Naive thymus-derived CD4-positive, alpha-beta T cell (primary cell): ENCODE data around the gene PHF8. TPM values are rescaled to one million over a fixed set of nuclear protein-coding genes. Genes with fewer than 3 reads are reported as not detected.

Experiments
- ATAC-seq: fragments of 150-1000 bp; cut with Tn5 transposase; 2 replicates; pipeline ENCODE4 v1.10.0; 2021; ENCODE audit warnings: mild to moderate bottlenecking, moderate library complexity
- CTCF ChIA-PET: fragments of 350-600 bp; sonication (Branson Sonifier 250); formaldehyde crosslinking; loops from one replicate; lab custom pipeline; 2021; ENCODE audit warnings: antibody characterized with exemption; lab: Charles Lee
- POLR2A ChIA-PET: fragments of 350-600 bp; sonication (Branson Sonifier 250); formaldehyde crosslinking; loops from one replicate; lab custom pipeline; 2021; ENCODE audit warnings: antibody characterized with exemption, inconsistent platforms; lab: Charles Lee
- DNase-seq, 9 donors: peaks; one replicate each; pipeline versions ENCODE4 v3.0.0 to v3.0.0-alpha.2; 2020 to 2022; ENCODE audit warnings: mixed read lengths in 1 of 9
- H3K27ac ChIP-seq: one replicate; pipeline ENCODE4 v1.7.0; 2013; ENCODE audit warnings: mild to moderate bottlenecking, low read depth, low read length, moderate library complexity
- H3K27me3 ChIP-seq, 2 donors: one replicate each; pipeline ENCODE4 v1.7.0; 2013; ENCODE audit warnings: low read length in 2 of 2, mild to moderate bottlenecking in 2 of 2, moderate library complexity in 2 of 2; ENCODE audit not compliant: control insufficient read depth in 2 of 2, insufficient read depth in 2 of 2
- H3K36me3 ChIP-seq, 3 experiments: 1 replicate in 2 of 3; 2 replicates in 1 of 3; pipeline ENCODE4 v1.7.0; 2013; ENCODE audit warnings: low read length in 3 of 3, mild to moderate bottlenecking in 3 of 3, moderate library complexity in 1 of 3; ENCODE audit not compliant: insufficient read depth in 3 of 3, control insufficient read depth in 2 of 3
- H3K4me1 ChIP-seq, 2 donors: one replicate each; pipeline ENCODE4 v1.7.0; 2013; ENCODE audit warnings: low read length in 2 of 2, mild to moderate bottlenecking in 2 of 2, moderate library complexity in 1 of 2; ENCODE audit not compliant: control insufficient read depth in 2 of 2, insufficient read depth in 2 of 2
- H3K4me3 ChIP-seq: 2 replicates; pipeline ENCODE4 v1.7.0; 2013; ENCODE audit warnings: mild to moderate bottlenecking, low read length
- H3K9me3 ChIP-seq, 3 experiments: 1 replicate in 2 of 3; 2 replicates in 1 of 3; pipeline ENCODE4 v1.7.0; 2013; ENCODE audit warnings: low read length in 3 of 3; ENCODE audit not compliant: control insufficient read depth in 2 of 3
- H3K27ac Mint-ChIP-seq, 9 donors: one replicate each; pipeline ENCODE4 v1.8.0; 2020 to 2022; ENCODE audit warnings: mixed read lengths in 9 of 9, mild to moderate bottlenecking in 8 of 9, moderate library complexity in 5 of 9, inconsistent platforms in 2 of 9
- H3K27me3 Mint-ChIP-seq, 5 donors: one replicate each; pipeline ENCODE4 v1.8.0; 2021 to 2022; ENCODE audit warnings: mixed read lengths in 5 of 5, mild to moderate bottlenecking in 1 of 5
- H3K36me3 Mint-ChIP-seq, 5 donors: one replicate each; pipeline ENCODE4 v1.8.0; 2020 to 2022; ENCODE audit warnings: mixed read lengths in 5 of 5, mild to moderate bottlenecking in 3 of 5, inconsistent platforms in 1 of 5
- H3K4me1 Mint-ChIP-seq, 7 donors: one replicate each; pipeline ENCODE4 v1.8.0; 2020 to 2022; ENCODE audit warnings: mixed read lengths in 7 of 7, mild to moderate bottlenecking in 3 of 7, inconsistent platforms in 1 of 7
- H3K4me3 Mint-ChIP-seq, 10 donors: one replicate each; pipeline ENCODE4 v1.8.0; 2020 to 2022; ENCODE audit warnings: mild to moderate bottlenecking in 10 of 10, mixed read lengths in 10 of 10, moderate library complexity in 6 of 10, inconsistent platforms in 2 of 10
- H3K9me3 Mint-ChIP-seq, 11 donors: one replicate each; pipeline ENCODE4 v1.8.0; 2020 to 2022; ENCODE audit warnings: mixed read lengths in 11 of 11, mild to moderate bottlenecking in 4 of 11, inconsistent platforms in 1 of 11, moderate library complexity in 1 of 11
- intact Hi-C, 2 donors: fragments of 100-400 bp; cut with micrococcal nuclease; formaldehyde crosslinking; loops; one replicate each; pipeline ENCODE4 v1.15.1; 2023
- polyA plus RNA-seq, 2 donors: library from polyadenylated mRNA; unstranded; fragments of 300-500 nt; fragmentation: Illumina TruSeq; gene quantifications; one replicate each; pipeline ENCODE4 v1.2.3, GENCODE V29; 2021
- total RNA-seq, 6 experiments: library from RNA in 5 of 6; stranded (reverse) in 5 of 6; gene quantifications; 1 replicate in 5 of 6; 2 replicates in 1 of 6; pipeline ENCODE4 v1.2.3 and lab custom pipeline; 2021 to 2026

The PHF8 gene
- total and polyA plus RNA-seq, 7 experiments from 2014 or later: 11.7 to 80.2 (median 52.3) TPM

- DNase-seq (no peak), ATAC-seq (no peak)
- H3K4me1 ChIP-seq: no peaks in the 10 kb centered on the region
- no peaks in the 10 kb centered on the region for H3K36me3 ChIP-seq
- ChIA-PET CTCF (no interaction called here), POLR2A (no interaction called here)
- H3K4me3 Mint-ChIP-seq: no peak overlapping the region
- H3K4me1 Mint-ChIP-seq: no peaks in the 10 kb centered on the region
- no peak overlapping the region for H3K27ac ChIP-seq
- H3K27ac Mint-ChIP-seq: no peak overlapping the region
- H3K27me3 Mint-ChIP-seq: no peaks in the 10 kb centered on the region
- no peaks in the 10 kb centered on the region for H3K27me3 ChIP-seq
- no peaks in the 10 kb centered on the region for H3K9me3 Mint-ChIP-seq
- intact Hi-C loops: no loop called here
- H3K36me3 Mint-ChIP-seq: no peaks in the 10 kb centered on the region
- no peak overlapping the region for H3K4me3 ChIP-seq
- H3K9me3 ChIP-seq: no peaks in the 10 kb centered on the region
Measured at GRCh38 chrX:53900623-53901022, 143.7 kb downstream of the PHF8 start.

- DNase-seq: no peak
- peaks cover 0 to 5% (median 0%) of the 10 kb centered on the region in 11 donors for H3K9me3 Mint-ChIP-seq
- ATAC-seq: no peak
Measured at GRCh38 chrX:53895270-53895669, 149.0 kb downstream of the PHF8 start.

More at GRCh38 chrX:53895270-53895669, 149.0 kb downstream of the PHF8 start:
- Mint-ChIP-seq H3K36me3 (no peaks in the 10 kb centered on the region), H3K27ac (no peak overlapping the region), H3K4me1 (no peaks in the 10 kb centered on the region), H3K4me3 (no peak overlapping the region), H3K27me3 (peaks cover 0 to 4% (median 0%) of the 10 kb centered on the region in 5 donors)
- ChIA-PET POLR2A (no interaction called here), CTCF (no interaction called here)
- Histone ChIP-seq H3K36me3 (no peaks in the 10 kb centered on the region), H3K27ac (no peak overlapping the region), H3K9me3 (no peaks in the 10 kb centered on the region), H3K4me3 (no peak overlapping the region), H3K4me1 (no peaks in the 10 kb centered on the region), H3K27me3 (no peaks in the 10 kb centered on the region)
- intact Hi-C loops: no loop called here

Other genes starting within 250 kb of the PHF8 start
- 10 to 100 TPM; 13.5 to 24.7 (median 17.6) TPM for gene FAM120C, start 138.8 kb upstream of the PHF8 start, total RNA-seq
- 1 to 10 TPM; 8.0 to 8.9 TPM for gene FAM120C, start 138.8 kb upstream of the PHF8 start, polyA plus RNA-seq